HG03521 (cell line): ENCODE data around the gene RGS7.
"Not testable (repeated sequence)": the region's sequence is repeated elsewhere in the genome, so short reads cannot be mapped to it uniquely, and the experiment has no call there.

Source experiments
- ATAC-seq: cut with Tn5 transposase; IDR thresholded peaks from one replicate; pipeline ENCODE4 v1.9.1; 2021; ENCODE audit warnings: mild to moderate bottlenecking, moderate library complexity; ENCODE audit not compliant: unreplicated experiment

RGS7 gene

DNA sequence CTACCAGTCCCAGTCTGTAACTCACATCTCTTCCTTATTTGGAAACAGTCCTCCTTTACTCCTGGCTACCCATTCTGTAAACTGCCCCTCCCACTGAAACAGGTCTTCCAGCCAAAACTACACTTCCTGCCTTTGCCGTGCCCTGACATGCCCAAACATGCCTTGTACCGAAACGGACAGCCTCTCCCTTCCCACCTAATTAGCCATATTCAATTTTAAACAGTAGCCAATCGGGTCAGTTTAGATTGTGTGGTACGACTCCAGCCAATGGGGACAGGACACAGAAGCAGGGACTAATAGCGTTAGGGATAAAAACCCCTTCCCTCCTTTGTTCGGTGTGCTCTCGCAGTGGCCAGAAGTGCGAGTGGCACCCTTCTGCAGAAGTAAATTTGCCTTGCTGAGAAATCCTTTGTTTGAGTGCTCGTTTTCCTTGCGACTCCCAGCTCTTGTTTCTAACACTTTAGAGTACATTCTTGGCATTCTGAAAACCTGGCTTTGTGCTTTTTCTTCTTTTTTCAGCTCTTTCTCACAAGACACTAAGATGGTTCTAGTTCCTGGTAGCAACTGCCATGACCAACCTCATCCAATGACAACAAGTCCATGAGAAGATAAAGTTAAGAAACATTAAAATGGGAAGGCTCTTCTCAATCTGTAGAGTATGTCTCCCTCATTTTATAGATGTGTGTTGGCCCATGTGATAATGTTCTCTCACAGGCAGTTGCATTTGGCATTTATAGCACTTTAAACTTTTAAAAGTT lies 419.9 kb downstream of the RGS7 start:
- ATAC-seq = no peak

DNA sequence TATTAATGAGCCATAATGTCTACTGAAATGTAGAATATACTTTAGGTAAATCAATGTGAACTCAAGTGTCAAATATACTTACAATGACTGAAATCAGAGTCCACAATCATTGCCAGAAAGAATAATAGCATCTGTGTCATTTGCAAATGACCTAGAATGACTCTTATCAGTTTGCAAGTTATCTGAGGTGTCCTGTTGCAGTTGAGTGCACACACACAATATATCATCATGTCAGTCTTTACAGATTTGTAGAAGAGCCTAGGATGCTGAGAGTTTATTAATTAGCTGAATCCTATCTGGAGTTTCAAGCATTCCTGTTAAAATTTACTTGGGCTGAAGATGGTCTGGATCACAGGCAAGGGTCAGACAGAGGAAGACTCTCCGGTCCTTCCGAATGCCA lies 421.1 kb downstream of the RGS7 start:
- ATAC-seq = no peak

DNA sequence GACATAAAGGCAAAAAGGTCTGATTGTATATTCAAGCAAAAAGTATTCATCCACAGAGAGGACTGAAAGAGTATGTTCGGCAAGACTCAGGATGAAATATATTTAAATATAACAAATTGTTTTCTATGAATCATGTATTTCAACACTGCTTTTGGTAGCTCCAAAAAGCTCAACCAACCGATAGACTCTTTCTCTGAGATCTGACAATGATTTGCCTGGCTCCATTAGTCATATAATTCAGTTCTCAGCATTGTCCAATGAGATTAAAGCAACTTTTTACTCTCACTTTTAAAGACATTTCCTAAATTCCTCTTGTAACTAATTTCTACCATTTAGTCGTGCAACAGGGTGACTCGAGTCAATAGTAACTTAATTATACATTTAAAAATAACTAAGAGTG lies 426.0 kb downstream of the RGS7 start:
- no peak for ATAC-seq

DNA sequence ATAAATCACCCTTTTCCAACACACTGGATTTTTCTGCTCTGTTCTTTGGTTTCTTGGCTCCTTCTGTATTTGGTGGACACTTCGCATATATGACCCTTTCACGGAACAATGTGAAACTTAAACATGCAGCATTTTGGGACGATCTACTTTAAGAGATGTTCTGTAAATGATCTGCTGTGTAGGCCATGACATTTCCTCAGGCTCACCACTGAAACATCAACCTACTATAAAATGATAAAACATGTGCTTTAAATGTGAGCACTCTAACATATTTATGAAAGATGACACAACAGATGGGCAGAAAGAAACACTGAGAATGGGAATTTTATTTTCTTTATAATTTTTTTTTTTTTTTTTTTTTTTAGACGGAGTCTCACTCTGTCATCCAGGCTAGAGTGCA lies 428.7 kb downstream of the RGS7 start:
- no peak for ATAC-seq

DNA sequence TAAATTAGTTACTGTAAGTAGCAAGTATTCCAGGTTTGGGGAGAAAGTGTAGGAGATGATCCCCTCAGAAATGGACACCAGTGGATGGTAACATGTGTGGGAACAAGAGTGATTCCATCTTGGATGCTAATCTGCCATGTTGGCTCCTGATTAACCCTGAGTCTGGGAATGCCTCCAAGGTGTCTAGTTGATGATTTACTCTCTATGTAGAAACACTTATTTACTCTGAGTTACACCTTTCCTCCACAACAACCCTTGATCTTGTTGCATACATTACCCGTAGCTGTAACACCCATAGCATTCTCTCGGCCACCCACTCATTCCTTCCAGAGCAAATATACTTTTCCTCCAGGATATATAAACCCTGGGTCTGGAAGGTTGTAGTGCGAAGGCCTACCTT lies 429.2 kb downstream of the RGS7 start:
- ATAC-seq = no peak

DNA sequence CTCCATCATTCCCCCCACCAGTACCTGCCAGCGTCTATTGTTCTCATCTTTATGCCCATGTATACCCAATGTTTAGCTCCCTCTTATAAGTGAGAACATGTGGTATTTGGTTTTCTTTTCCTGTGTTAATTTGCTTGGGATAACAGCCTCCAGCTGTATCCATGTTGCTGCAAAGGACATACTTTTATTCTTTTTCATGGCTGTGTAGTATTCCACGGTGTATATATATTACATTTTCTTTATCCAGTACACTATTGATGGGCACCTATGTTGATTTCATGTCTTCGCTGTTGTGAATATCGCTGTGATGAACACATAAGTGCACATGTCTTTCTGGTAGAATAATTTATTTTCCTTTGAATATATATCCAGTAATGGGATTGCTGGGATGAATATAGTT lies 431.7 kb downstream of the RGS7 start:
- no peak for ATAC-seq

DNA sequence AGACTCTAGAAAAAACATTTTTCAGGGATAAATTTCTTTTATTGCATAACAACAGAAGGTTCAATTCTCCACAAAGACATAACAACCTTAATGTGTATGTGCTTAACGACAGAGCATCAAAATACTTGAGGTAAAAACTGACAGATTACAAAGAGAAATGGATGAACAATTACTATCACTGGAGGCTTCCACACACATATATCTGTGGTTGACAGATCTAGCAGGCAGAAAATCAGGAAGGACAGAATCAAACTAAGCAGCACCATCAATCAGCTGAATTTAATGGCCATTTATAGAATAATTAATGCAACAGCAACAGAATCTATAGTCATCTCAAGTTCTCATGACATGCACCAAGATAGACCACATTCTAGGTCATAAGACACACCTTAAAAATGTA lies 439.0 kb downstream of the RGS7 start:
- no peak for ATAC-seq

DNA sequence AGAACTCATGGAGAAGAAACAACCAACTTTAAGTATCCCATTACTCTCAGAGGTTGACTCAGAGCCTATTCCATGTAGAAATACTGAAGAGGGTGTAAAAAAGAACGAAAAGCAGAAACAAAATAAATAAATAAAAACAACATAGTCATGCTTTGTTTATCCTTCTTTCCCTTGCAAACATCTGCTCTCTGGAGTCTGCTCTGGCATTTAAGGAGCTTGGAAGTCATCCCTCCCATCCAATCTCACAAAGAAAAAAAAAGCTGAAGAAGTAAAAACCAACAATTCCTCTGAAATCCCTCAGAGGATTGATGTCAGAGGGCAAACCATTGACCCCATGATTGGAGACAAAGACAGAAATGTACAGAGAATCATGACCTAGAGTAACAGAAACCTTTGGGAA lies 442.5 kb downstream of the RGS7 start:
- ATAC-seq = no peak

DNA sequence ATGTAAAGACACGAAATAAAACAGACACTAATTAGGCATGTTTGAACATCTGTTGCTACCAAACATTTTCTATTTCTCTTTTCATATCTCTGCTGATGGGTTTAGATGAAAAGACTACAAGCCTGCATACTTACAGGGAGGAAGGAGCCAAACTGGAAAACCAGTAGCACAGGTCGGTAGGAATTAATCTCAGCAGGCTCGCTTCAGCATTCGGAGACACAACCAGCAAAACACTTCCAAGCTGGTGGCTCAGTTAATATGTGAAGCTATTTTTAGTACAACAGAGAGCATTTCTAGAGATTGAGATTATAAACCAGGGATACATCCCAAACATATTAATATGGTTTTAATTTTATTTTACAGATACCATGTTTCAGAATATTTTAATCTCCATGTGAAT lies 444.2 kb downstream of the RGS7 start:
- ATAC-seq = no peak

DNA sequence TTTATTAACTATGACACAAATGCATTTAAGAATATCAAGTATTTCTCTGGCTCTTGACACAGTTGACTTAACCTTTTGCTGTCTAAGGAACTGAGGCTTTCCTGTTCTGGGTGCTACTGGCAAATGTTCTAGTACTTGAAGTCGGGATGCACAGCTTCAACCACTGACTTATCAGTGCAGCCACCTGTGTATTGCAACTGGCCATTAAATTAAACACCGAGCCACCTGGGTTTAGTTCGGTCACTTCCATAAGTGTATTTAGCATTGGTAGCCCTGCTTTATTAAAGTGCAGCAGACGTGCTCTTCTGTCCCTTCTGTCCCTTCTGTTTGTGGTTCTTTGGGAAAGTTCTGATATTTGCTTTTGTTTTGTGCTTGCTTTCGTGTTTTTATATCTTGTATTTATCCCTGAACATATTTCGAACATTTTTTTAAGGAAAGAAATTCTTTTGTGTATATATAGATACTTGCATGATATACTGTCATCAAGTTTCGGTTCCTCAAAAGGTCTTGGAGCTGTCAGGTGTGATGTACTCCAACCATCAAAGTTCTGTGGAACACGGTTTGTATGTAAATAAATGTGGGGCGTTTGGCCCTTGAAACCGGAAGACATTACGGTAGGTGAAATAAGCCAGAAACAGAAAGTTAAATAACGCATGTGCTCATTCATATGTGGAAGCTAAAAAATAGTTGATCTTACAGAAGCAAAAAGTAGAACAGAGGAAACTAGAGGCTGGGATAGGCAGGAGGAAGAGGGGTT lies 447.1 kb downstream of the RGS7 start:
- peak; percentile 73 for ATAC-seq

DNA sequence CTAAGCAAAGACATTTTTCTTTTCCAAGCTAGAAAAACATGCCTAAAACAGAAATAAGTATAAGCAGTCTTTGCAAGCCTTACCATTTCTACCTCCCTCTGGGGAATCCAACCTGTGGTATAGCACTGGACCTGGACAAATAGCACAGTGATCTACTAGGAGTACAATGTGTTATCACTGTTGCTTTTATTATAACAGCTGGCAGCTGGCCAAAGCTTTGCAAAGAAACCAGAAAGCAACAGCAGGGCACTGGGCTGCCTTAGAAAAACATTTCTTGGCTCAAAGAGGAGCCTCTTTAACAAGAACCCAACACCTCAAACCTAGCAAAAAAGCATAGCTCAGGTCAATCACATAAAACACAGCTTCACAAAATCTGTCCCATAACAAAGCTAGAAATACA lies 450.5 kb downstream of the RGS7 start:
- ATAC-seq = no peak

DNA sequence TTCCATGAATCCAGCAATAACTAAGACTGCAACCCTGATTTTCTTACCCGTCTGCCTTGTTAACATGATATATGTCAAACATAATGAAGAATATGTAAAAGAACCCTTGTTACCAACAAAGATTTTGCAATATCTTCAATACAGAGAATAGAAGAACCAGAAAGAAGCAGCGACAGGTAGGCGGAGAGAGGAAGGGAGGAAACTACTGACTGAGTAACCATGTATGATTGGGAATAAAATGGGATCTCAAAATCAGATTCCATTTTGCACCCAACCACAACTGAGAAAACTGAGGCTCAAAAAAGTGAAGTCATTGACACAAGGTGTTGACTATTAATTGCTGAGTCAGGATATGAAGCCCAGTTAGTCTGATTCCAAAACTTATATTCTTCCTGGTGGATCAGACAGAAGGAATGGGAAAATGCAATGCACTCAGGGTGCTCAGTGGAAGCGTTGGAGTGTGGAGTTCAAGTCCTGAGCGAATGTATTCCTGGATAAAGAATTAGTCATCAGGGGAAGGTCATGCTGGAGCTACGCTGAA lies 451.7 kb downstream of the RGS7 start:
- no peak for ATAC-seq

DNA sequence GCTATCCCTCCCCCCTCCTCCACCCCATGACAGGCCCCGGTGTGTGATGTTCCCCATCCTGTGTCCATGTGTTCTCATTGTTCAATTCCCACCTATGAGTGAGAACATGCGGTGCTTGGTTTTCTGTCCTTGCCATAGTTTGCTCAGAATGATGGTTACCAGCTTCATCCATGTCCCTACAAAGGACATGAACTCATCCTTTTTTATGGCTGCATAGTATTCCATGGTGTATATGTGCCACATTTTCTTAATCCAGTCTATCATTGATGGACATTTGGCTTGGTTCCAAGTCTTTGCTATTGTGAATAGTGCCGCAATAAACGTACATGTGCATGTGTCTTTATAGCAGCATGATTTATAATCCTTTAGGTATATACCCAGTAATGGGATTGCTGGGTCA lies 461.6 kb downstream of the RGS7 start:
- not testable (repeated sequence) for ATAC-seq

DNA sequence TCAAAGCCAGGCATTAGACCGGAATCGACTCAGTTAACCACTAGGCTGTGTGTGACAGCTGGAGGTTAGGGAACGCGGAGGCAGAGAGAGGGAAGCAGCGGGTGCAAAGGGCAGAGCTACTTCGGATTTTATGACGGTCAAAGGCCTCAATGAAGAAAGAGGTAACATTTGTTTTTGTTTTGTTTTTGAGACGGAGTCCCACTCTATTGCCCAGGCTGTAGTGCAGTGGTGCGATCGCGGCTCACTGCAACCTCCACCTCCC lies 468.3 kb downstream of the RGS7 start:
- ATAC-seq = no peak

DNA sequence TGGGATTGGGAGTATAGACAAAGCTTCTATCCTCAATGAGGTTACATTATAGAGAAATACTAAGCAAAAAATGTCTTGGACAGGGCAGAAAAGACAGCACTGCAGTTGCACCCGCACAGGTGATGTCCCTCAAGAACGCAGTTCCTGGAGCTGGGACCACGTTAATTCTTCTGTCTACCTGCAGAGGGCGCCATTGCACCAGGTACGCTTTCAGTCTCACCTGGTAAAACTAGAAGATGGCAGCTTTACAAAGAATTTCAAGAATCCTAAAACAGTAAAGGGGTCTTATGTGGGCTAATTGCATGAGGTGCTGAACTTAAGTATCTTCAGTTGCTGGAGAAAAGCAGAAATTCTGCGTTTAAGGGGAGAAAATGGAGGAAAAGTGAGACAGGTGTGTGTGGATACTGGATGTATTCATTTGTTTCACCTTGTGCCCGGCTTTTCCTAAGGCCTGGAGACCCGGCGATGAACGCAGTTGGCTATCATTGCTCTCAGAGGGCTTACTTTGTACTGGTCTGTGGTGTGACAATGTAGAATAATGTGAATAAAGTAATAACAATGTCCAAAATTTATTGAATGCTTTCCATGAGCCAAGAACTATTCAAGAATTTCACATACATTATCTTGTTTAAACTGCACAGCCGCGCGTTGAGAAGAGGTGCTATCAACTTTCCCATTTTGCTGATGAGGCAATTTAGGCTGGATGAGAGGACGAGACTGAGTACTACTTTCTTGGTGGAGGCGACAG lies 468.8 kb downstream of the RGS7 start:
- no peak for ATAC-seq

DNA sequence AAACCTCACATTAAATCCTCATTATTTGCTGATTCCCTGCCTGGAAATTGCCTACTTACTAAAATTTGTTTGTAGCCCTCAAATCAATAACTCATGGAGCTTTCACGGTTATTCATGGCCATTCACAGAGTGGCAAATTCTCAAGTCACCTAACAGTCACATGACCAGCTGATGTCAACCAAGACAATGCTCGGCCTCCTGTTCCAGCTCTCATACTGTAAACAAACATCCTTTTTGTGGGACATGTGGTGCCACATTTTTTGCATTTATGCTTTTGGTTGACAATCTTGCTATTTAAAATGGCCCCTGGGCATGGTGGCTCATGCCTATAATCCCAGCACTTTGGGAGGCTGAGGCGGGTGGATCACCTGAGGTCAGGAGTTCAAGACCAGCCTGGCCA lies 473.5 kb downstream of the RGS7 start:
- no peak for ATAC-seq

DNA sequence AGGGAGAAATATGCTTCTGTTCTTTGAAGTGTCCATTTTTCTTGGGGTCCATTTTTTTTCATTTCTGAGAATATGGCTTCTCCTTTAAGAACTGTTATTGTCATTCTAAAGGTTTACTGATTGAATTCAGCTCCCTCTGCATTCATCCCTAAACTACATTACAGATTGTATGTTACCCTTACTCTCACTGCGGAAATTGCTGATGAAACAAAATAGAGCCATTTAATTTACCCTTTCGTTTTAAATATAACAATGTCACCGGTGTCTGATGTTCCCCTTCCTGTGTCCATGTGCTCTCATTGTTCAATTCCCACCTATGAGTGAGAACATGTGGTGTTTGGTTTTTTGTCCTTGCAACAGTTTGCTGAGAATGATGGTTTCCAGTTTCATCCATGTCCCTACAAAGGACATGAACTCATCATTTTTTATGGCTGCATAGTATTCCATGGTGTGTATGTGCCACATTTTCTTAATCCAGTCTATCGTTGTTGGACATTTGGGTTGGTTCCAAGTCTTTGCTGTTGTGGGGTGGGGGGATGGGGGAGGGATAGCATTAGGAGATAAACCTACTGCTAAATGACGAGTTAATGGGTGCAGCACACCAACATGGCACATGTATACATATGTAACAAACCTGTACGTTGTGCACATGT lies 474.2 kb downstream of the RGS7 start:
- ATAC-seq = not testable (repeated sequence)

DNA sequence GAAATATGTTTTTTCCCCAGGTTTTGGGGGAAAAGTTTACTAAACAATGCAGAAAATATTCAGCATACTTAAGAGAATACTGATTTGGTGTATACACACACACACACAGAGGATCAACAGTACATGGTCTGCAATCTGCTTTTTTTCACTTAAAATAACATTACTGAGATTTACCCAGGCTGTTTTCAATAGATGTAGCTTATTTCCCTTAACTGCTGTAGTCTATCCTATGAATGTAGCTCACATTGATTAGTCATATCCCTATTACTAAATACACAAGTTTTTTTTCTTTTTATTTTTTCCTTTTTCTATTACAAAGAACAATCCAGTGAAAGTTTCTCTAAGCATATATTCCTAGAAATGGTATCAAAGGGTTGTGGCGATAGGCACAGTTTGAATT lies 478.4 kb downstream of the RGS7 start:
- no peak for ATAC-seq

DNA sequence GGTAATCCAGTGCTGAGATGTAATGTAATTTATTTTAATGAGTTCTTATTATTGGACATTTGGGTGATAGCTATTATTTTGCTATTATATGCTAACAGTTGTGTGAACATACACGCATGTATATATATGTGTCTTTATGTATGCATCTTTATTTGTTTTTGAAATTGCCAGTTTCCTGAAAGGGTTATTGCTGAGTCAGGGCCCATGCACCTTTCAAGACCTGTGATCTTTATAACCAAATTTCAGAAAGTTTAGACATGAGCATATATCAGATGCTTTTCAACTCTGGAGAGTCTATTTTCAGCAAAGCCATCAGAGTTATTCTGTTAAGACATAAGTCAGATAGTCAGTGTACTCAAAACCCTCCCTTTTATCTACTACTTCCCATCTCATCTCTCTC lies 479.4 kb downstream of the RGS7 start:
- ATAC-seq = no peak

DNA sequence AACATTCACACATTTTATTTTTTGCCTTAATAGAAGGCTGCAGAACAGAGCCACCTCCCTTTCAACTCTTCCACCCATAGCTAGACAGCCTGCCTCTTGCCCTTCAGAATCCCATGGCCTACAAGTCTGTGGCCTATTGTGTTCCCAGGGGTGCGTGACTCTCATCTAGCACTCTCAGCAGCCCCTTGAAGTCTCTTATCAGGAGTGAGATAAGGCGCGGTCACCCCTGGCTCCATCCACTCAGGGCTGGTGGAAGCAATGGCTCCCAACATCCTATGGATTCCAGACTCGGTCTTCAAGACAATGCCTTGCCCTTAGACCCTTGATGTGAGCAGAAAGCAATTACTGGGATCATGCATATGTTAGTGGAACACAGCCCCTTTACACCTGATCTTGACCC lies 480.9 kb downstream of the RGS7 start:
- no peak for ATAC-seq

DNA sequence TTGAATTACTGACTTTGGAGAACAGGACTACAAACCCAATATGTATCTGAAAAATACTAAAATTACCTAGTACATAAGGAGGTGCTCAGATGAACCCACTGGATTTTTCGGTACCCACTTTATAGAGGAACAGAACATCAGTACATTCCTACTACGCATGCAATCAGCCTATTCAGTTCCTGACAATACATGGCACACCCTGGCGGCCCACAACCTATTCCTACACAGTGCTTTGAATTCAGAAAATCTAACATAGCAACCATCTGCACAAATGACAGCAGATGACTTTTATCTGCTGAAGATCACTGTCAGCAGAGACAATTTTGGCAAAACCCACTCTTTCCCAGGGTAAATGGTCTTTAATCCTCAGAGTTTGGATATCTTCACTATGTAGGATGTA lies 487.9 kb downstream of the RGS7 start:
- no peak for ATAC-seq
